ENCODE measurements around the gene KIAA1217.

The KIAA1217 gene

DNA sequence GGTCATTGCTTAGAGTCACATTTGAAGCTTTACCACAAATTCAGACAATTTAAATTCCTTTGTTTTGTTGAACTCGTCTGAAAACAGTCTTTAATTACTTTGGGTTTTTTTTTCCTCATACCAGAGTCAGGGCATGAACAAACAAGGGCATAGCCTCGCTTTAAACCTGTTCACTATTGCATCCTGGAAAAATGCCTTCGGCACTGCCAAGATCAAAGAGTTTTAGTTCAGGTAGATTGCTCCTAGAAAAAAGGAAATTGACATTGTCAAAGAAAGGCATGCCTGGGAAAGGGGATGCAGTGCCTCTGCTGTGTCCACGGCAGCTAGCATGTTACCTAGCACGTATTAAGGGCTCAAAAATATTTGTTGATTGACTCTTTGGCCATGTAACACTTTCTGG lies 279.7 kb downstream of the KIAA1217 start:
- no peak for TF ChIP-seq POLR2AphosphoS5 (IDR thresholded peaks at IDR 0.05; ENCODE audit: low read depth, low read length)
- TF ChIP-seq REST (IDR thresholded peaks at IDR 0.05; ENCODE audit: insufficient read depth in 1 of 2, low read depth in 2 of 2, low read length in 2 of 2) = no peak
- TF ChIP-seq TAF1 (IDR thresholded peaks at IDR 0.05; ENCODE audit: borderline replicate concordance, insufficient read depth, low read length) = no peak
- TF ChIP-seq SIN3A (IDR thresholded peaks at IDR 0.05; ENCODE audit: borderline replicate concordance, insufficient read depth, low read length) = no peak
- TF ChIP-seq FOXP2 (optimal IDR thresholded peaks at IDR 0.05; ENCODE audit: borderline replicate concordance, extremely low read depth, extremely low read length, insufficient read depth) = no peak

DNA sequence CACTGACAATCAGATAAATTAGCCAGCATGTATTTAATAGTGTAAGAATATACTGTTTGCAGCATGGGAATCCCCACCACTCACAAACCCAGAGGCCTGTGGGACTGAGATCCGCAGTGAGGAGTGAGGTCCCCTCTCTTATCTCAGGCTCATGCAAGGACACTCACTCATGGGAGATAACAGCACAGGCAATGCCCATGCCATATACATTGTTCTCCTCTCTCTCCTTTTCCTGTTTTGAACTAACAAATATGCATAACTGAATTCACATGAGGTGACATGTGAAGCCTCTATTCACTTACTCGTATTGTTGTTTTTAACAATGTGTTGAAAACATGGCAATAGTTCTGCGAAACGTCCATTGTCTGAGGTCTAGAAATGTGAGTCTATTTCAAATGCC lies 284.2 kb downstream of the KIAA1217 start:
- TF ChIP-seq SIN3A (IDR thresholded peaks at IDR 0.05; ENCODE audit: borderline replicate concordance, insufficient read depth, low read length) (no peak), TAF1 (IDR thresholded peaks at IDR 0.05; ENCODE audit: borderline replicate concordance, insufficient read depth, low read length) (no peak), REST (IDR thresholded peaks at IDR 0.05; ENCODE audit: insufficient read depth in 1 of 2, low read depth in 2 of 2, low read length in 2 of 2) (no peak), FOXP2 (optimal IDR thresholded peaks at IDR 0.05; ENCODE audit: borderline replicate concordance, extremely low read depth, extremely low read length, insufficient read depth) (no peak), POLR2AphosphoS5 (IDR thresholded peaks at IDR 0.05; ENCODE audit: low read depth, low read length) (no peak)

DNA sequence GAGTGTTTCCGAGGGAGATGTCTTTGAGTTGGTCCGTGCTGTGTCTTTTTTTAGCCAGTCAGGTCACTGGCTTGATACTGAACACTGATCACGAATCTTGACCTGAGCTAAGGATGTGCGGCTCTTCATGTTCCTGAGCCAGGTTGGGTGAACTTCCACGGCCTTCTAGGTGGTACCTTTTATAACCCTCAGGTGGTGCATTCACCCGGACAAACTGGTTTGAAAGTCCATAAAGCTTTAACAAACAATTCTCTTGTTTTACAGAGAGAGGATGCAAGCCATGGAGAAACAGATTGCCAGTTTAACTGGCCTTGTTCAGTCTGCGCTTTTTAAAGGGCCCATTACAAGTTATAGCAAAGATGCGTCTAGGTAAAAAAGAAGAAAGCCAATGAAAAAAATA lies 285.3 kb downstream of the KIAA1217 start:
- no peak for TF ChIP-seq SIN3A (IDR thresholded peaks at IDR 0.05; ENCODE audit: borderline replicate concordance, insufficient read depth, low read length)
- no peak for TF ChIP-seq TAF1 (IDR thresholded peaks at IDR 0.05; ENCODE audit: borderline replicate concordance, insufficient read depth, low read length)
- no peak for TF ChIP-seq POLR2AphosphoS5 (IDR thresholded peaks at IDR 0.05; ENCODE audit: low read depth, low read length)
- no peak for TF ChIP-seq FOXP2 (optimal IDR thresholded peaks at IDR 0.05; ENCODE audit: borderline replicate concordance, extremely low read depth, extremely low read length, insufficient read depth)
- no peak for TF ChIP-seq REST (IDR thresholded peaks at IDR 0.05; ENCODE audit: insufficient read depth in 1 of 2, low read depth in 2 of 2, low read length in 2 of 2)

GRCh38 chr10:24494777-24495176 lies 285.8 kb downstream of the KIAA1217 start:
- TF ChIP-seq TAF1 (IDR thresholded peaks at IDR 0.05; ENCODE audit: borderline replicate concordance, insufficient read depth, low read length) (no peak), REST (IDR thresholded peaks at IDR 0.05; ENCODE audit: insufficient read depth in 1 of 2, low read depth in 2 of 2, low read length in 2 of 2) (no peak)

All from PFSK-1 (cell line).